A549 treated with CpdA at 1 μM for 4 hours (cell line): ENCODE measurements around the gene TPM2. TPM values are rescaled to one million over a fixed set of nuclear protein-coding genes. Genes with fewer than 3 reads are reported as not detected.

Source experiments
- total RNA-seq: library from RNA; stranded (reverse); fragments of 200-300 nt; extraction: Qiagen RNA extraction; gene quantifications from 5 replicates; pipeline ENCODE4 v1.2.3, GENCODE V29; 2022; ENCODE audit warnings: low read depth

Gene TPM2
- 578 to 668 TPM (median 633 TPM) in 5 replicates for total RNA-seq

GRCh38 chr9:35689542-35690293, at the start of gene TPM2:
TPM2 (minus strand) TSS chr9:35689925; CDS start chr9:35689817, 108 bp downstream.

GRCh38 chr9:35732185-35732799, 42.6 kb upstream of the TPM2 start, which contains the start of the genes CREB3 and TLN1:
CREB3 (plus strand) TSS chr9:35732666; CDS start chr9:35732773, 107 bp downstream.
TLN1 (minus strand) TSS chr9:35732195; CDS start chr9:35725694, 6,501 bp downstream.

GRCh38 chr9:35673132-35674024, 16.3 kb downstream of the TPM2 start, which contains the start of gene CA9:
CA9 (plus strand) TSS chr9:35673928; CDS start chr9:35673960, 32 bp downstream.

GRCh38 chr9:35664531-35665470, 24.9 kb downstream of the TPM2 start, which contains the start of gene ARHGEF39:
ARHGEF39 (minus strand) TSS chr9:35665195; CDS start chr9:35665169, 26 bp downstream.

GRCh38 chr9:35658137-35658967, 31.4 kb downstream of the TPM2 start, which contains the start of gene CCDC107:
CCDC107 (plus strand) TSS chr9:35658292; CDS start chr9:35658380, 88 bp downstream.

GRCh38 chr9:35657546-35658136, 32.1 kb downstream of the TPM2 start, which contains the start of gene RMRP:
RMRP (minus strand) TSS chr9:35658019.

GRCh38 chr9:35650341-35651158, 39.2 kb downstream of the TPM2 start, which contains the start of gene SIT1:
SIT1 (minus strand) TSS chr9:35650931; CDS start chr9:35650853, 78 bp downstream.

Other genes with a start within 250 kb of the TPM2 start
- gene RUSC2, start 199.8 kb downstream of the TPM2 start, total RNA-seq, result 19.9 to 25.4 TPM (median 22.4 TPM) in 5 replicates
- 20.0 to 25.9 TPM (median 24.6 TPM) in 5 replicates for gene TESK1, start 84.7 kb downstream of the TPM2 start, total RNA-seq
- gene CD72, start 71.5 kb downstream of the TPM2 start, total RNA-seq, result 0.08 to 0.35 TPM (median 0.13 TPM) in 3 of 5 replicates, not detected in the others
- gene SIT1, start 39.0 kb downstream of the TPM2 start, total RNA-seq, result not detected in 5 replicates
- 3.1 to 22.0 TPM (median 11.8 TPM) in 4 of 5 replicates, not detected in the other for gene RMRP, start 31.9 kb downstream of the TPM2 start, total RNA-seq
- 20.4 to 24.8 TPM (median 24.4 TPM) in 5 replicates for gene CCDC107, start 31.6 kb downstream of the TPM2 start, total RNA-seq
- 12.3 to 19.6 TPM (median 18.5 TPM) in 5 replicates for gene ARHGEF39, start 24.7 kb downstream of the TPM2 start, total RNA-seq
- gene CA9, start 16.0 kb downstream of the TPM2 start, total RNA-seq, result 3.0 to 9.1 TPM (median 5.3 TPM) in 5 replicates
- gene TLN1, start 42.3 kb upstream of the TPM2 start, total RNA-seq, result 114 to 130 TPM (median 122 TPM) in 5 replicates
- 58.5 to 66.0 TPM (median 58.9 TPM) in 5 replicates for gene CREB3, start 42.7 kb upstream of the TPM2 start, total RNA-seq
- 31.7 to 33.3 TPM (median 32.8 TPM) in 5 replicates for gene GBA2, start 59.3 kb upstream of the TPM2 start, total RNA-seq
- gene RGP1, start 59.4 kb upstream of the TPM2 start, total RNA-seq, result 13.0 to 17.0 TPM (median 16.0 TPM) in 5 replicates
- gene MSMP, start 64.4 kb upstream of the TPM2 start, total RNA-seq, result 0.25 to 0.63 TPM in 2 of 5 replicates, not detected in the others
- gene NPR2, start 101.7 kb upstream of the TPM2 start, total RNA-seq, result 3.5 to 6.7 TPM (median 6.4 TPM) in 5 replicates
- gene SPAG8, start 122.3 kb upstream of the TPM2 start, total RNA-seq, result 0.22 to 0.53 TPM (median 0.27 TPM) in 5 replicates
- gene HINT2, start 125.1 kb upstream of the TPM2 start, total RNA-seq, result 60.1 to 101 TPM (median 97.5 TPM) in 5 replicates
- not detected in 5 replicates for gene FAM221B, start 138.8 kb upstream of the TPM2 start, total RNA-seq
- gene TMEM8B, start 139.3 kb upstream of the TPM2 start, total RNA-seq, result 2.4 to 3.3 TPM (median 2.8 TPM) in 5 replicates
- not detected in 5 replicates for gene OR13J1, start 180.5 kb upstream of the TPM2 start, total RNA-seq
- gene HRCT1, start 216.3 kb upstream of the TPM2 start, total RNA-seq, result 0.11 to 0.14 TPM in 2 of 5 replicates, not detected in the others
- gene SPAAR, start 219.6 kb upstream of the TPM2 start, total RNA-seq, result not detected in 5 replicates